GM18861 (cell line): Measurements from ENCODE around the gene APLP2.

ENCODE experiments used
- ATAC-seq: cut with Tn5 transposase; IDR thresholded peaks from one replicate; pipeline ENCODE4 v1.9.1; 2021; ENCODE audit not compliant: unreplicated experiment

The APLP2 gene

GRCh38 chr11:130055617-130056016, 14.1 kb upstream of the APLP2 start:
- ATAC-seq: no peak

DNA sequence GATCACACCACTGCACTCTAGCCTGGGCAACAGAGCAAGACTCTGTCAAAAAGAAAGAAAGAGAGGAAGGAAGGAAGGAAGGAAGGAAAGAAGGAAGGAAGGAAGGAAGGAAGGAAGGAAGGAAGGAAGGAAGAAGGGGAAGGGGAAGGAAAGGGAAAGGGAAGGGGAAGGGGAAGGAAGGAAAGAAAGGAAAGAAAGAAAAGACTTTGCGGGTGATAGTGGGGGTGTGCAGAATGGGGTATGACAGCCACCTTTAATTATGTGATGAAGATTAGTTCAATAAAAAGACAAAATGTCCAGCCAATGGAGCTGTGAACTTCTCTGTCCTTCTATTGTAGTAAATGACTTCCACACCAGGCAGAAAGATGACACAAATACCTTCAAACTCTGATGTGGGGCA, 8.7 kb upstream of the APLP2 start:
- ATAC-seq: no peak

DNA sequence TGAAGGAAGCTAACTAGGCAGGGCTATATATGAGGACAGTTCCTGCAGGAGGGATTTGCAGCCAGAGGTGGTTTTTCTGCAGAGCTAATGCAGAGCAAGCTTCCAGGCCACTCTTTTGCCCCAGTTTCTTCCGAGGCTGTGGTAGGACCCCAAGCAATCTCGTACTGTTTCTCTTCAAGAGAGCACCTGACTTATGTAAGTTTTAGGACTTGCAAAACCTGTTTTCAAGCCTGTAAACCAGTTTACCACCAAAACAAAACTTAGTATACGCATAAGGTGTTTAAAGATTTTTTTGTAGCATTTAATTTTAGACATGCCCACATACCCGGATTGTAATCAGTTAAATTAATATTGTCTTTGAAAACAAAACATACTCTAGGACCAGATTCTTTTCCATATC, 7.7 kb upstream of the APLP2 start:
- no peak for ATAC-seq

GRCh38 chr11:130063451-130063850, 6.2 kb upstream of the APLP2 start:
- ATAC-seq: no peak

- no peak for ATAC-seq
These were observed 5.1 kb upstream of the APLP2 start for GRCh38 chr11:130064596-130064995.

- ATAC-seq: no peak
These were observed 3.4 kb upstream of the APLP2 start for GRCh38 chr11:130066338-130066737.

DNA sequence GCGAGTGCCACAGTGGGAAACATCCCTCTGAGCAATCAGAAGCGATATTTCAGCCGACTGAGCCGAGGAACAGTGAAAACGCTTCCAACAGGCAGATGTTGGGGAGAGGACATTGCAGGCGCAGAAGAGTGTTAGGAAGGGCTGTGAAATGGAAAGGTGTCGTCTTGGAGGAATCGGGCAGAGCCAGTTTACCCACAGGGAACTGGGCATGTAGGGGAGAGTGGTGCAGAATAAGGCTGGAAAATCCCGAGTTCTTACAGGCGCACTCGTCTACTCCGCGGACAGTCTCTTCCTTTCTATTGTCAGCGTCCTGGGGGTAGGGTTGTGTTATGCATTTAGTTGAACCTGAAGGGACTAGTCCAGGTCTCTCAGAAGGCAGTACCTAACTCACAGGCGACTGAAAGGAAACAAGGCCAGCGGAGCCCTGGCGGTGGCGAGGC, 1.1 kb upstream of the APLP2 start:
- ATAC-seq: no peak

GRCh38 chr11:130068986-130069658, 572 bp upstream of the APLP2 start:
- peak; percentile 33 for ATAC-seq

DNA sequence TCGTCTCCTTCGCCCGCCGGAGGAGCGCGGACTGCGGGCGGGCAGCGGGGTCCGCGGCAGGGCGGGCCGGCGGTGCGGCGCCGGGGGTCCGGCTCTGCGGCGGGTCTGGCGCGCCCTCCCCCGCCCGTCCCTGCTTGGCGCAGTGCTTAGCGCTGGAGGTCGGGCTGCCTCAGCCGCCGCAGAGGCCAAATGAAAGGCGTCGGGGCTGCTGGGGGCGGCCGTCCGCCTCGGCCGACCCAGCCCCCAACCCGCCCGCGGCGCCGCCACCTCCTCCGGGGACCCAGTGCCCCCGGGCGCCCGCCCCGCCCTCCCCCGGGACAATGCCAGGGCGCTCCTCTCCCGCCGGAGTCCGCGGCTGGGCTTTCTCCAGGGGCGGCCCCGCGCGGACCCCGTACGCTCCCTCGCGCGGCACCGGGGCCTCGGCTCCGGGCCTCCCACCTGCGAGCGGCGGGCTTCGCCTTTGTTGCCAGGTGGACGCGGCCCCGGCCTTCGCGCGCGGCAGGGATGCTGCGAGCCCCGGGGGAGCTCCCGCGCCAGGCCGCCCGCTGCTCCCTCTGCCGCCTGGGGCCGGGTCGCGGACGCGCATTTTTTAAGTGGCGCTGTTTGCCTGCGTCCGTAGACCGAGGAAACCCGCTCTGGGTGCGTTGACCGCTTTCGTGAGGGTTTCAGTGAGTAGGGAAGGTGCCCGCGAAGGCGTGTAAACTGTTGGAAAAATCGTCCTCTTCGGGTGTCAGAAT, 583 bp downstream of the APLP2 start:
- ATAC-seq: peak; percentile 23

DNA sequence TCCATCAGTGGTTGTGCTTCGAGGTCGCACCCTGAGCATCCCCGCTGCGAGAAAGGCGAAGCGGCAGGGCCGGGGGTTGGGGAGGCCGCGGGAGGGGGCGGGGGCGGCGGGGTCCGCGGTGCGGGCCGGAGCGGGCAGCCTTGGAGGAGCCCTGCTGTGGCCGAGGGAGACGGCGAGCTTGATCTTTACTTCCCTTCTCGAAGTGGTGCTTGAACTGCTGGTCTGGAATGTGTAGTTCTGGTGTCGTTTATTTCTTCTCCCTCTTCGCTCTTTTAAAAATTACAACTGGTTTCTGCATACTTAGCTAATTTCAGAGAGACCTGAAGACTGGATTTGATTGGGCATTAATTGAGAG, 1.1 kb downstream of the APLP2 start:
- ATAC-seq: no peak

DNA sequence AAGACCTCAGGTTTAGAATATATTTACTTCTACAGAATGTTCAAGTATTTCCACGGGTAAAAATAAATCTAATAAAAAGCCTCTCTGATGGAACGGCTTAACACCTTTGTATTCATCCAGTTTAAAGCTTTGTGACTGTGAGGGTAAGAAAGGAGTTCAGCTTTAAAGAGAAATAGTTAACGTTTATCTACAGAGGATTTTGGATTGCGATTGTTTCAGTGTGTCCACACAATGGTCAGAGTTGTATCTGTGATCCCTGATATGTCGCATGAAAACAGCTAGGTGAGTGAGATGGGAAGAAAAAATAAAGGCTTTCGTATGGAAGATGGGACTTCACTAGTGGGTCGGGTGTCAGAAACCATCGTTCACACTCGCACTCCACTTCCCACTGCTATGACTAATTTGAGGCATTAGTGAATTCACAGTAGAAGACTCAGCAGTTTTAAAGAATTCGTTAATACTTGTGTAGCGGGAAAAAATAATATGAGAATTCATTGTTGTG, 1.6 kb downstream of the APLP2 start:
- ATAC-seq: no peak

- no peak for ATAC-seq
These were observed 5.0 kb downstream of the APLP2 start for GRCh38 chr11:130074736-130075135.

GRCh38 chr11:130076778-130077481, 7.2 kb downstream of the APLP2 start:
- ATAC-seq: no peak

- ATAC-seq: no peak
These were observed 8.0 kb downstream of the APLP2 start for GRCh38 chr11:130077671-130078070.

DNA sequence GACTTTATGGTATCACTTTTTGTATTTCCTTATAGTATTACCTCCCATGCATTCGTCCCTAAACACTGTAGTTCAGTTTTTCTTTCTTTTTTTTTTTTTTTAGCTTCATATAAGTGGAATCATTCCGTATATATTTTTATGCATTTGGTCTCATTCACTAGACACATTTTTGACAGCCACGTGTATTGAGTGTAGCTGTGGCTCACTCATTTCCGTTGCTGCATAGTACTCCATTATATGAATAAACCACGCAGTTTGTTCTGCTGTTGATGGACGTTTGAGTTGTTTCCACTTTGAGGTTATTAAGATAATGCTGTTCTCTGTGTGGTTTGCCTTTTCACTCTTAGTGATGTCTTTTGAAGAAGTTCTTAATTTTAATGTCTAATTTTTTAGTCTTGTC, 8.4 kb downstream of the APLP2 start:
- no peak for ATAC-seq

DNA sequence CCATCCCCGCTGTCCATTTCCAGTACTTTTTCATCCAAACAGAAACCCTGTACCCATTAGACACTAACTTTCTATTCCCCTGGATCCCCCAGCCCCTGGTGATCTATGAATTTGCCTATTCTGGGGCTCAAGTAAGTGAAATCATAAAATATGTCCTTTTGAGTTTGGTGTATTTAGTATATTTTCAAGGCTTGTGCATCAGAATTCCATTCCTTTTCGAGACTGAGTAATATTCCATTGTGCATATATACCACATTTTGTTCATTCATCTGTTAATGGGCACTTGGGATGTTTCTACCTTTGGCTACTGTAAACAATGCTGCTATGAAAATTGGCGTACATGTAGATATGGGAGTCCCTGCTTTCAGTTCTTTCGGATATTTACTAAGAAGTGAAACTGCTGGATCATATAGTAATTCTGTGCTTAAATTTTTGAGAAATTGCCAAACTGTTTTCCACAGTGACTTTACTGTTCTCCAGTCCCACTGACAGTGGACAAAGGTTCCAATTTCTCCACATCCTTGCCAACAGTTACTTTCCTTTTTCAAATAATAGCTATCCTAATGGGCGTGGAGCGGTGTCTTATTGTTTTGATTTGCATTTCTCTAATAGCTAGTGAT, 16.1 kb downstream of the APLP2 start:
- no peak for ATAC-seq

DNA sequence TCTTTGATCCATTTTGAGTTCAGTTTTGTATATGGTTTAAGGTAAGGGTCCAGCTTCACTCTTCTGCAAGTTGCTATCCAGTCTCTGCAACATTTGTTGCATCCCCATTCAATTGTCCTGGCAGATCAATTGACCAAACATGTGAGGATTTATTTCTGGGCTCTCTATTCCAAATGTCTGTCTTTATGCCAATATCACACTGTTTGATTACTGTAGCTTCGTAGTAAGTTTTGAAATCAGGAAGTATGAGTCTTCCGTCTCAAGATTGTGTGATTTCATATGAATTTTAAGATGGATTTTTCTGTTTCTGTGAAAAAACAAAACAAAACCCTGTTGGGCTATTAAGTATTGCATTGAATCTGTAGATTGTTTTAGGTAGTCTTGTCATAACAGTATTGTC, 17.0 kb downstream of the APLP2 start:
- ATAC-seq: no peak

- peak; percentile 100 for ATAC-seq
These were observed 17.7 kb downstream of the APLP2 start for GRCh38 chr11:130087294-130087926.

DNA sequence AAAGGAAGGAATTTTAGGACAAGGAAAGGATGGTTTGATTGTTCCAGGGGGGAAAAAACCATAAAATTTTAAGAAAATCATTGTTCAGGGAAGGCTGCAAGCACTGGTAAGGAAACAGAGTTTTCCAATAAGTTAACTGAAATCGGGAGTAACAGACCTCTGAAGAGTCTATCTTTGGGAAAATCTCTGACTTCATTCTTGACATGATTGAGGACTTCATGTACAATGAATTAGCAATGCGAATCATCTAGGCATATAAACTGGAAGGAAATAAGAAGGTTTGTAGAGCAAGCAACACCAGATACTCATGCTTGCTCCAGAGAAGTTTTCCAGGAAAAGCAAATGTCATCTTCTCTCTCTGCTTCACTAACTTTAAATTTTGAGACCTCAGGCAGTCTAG, 18.5 kb downstream of the APLP2 start:
- ATAC-seq: no peak

DNA sequence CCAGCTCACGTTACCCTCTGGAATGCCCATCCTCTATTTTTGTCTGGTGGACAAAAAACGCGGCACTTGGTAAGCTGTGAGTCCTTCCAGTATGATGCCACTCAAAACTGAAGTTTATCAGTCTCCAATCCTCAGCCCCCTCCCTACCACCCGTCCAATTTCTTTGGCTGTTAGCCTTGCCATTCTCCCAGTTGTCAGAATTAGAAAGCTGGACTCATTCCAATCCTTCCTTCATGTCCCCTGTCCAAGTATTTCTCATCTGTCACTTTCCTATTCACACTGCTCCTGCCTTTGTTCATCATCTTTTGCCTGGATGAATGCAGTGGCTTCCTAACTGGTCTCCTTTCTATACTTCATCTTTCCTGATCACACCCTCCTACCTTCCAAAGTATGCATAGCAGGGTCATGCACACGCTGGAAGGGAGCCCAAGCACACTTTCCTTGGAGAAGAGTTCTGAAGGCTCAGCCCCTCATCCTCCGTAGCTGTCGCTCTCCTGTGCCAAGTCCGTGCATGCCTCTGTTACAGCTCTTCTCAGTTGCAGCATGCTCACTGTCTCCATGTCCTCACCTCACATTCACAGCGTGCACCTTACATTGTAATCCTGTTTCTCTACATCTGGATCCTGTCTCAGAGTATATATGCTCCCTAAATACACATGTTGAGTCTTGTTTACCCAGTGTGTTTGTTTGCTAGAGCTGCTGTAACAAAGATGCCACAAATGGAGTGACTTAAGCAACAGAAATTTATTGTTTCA, 19.4 kb downstream of the APLP2 start:
- ATAC-seq: no peak
